ENCODE measurements around the gene NCAM1. TPM values are rescaled to one million over a fixed set of nuclear protein-coding genes. Genes with fewer than 3 reads are reported as not detected.

NCAM1 gene
- total RNA-seq, 4 donors from 2014 or later = 0.98 to 1.3 (median 1.2) TPM

DNA sequence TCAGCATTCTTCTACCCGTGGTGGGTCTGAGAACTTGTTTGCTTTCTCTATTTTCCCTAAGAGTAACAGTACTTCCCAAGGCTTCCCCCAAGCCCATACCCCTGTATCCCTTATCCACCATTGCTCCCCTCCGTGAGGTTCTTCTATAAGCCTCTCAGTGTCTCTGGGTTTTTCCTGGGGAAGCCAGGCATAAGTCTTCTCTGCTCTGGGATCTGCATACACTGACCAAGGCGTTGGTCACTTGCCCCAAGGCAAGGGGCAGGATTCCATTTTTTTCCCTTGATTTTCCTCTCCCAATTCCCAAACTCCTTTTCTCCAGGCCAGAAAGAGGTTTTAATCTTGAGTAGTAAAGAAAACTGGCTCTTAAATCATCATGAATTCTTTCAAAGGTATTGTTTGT, 27.2 kb upstream of the NCAM1 start:
- TF ChIP-seq, protein P1, sequence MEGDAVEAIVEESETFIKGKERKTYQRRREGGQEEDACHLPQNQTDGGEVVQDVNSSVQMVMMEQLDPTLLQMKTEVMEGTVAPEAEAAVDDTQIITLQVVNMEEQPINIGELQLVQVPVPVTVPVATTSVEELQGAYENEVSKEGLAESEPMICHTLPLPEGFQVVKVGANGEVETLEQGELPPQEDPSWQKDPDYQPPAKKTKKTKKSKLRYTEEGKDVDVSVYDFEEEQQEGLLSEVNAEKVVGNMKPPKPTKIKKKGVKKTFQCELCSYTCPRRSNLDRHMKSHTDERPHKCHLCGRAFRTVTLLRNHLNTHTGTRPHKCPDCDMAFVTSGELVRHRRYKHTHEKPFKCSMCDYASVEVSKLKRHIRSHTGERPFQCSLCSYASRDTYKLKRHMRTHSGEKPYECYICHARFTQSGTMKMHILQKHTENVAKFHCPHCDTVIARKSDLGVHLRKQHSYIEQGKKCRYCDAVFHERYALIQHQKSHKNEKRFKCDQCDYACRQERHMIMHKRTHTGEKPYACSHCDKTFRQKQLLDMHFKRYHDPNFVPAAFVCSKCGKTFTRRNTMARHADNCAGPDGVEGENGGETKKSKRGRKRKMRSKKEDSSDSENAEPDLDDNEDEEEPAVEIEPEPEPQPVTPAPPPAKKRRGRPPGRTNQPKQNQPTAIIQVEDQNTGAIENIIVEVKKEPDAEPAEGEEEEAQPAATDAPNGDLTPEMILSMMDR (IDR thresholded peaks at IDR 0.05; ENCODE audit: low read depth) = no peak

DNA sequence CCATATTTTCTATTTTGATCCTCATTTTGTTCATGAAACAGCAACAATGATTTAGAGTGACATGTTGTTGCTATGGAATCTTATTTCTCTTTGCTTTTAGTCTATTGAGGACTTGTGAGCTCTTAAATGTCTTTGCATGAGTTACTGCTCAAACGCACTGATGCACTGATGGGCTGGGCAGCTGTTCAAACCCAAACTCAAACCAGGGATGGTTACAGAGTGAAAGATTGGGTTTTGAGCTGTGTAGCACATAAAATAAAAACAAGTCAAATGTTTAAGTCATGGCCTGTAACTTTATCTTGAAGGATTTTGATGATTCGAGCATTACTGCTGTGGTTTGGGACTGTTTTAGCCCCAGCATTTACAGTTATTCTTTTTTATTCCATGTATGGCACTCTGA, 20.1 kb upstream of the NCAM1 start:
- TF ChIP-seq, protein P1 (IDR thresholded peaks at IDR 0.05; ENCODE audit: low read depth) = no peak

DNA sequence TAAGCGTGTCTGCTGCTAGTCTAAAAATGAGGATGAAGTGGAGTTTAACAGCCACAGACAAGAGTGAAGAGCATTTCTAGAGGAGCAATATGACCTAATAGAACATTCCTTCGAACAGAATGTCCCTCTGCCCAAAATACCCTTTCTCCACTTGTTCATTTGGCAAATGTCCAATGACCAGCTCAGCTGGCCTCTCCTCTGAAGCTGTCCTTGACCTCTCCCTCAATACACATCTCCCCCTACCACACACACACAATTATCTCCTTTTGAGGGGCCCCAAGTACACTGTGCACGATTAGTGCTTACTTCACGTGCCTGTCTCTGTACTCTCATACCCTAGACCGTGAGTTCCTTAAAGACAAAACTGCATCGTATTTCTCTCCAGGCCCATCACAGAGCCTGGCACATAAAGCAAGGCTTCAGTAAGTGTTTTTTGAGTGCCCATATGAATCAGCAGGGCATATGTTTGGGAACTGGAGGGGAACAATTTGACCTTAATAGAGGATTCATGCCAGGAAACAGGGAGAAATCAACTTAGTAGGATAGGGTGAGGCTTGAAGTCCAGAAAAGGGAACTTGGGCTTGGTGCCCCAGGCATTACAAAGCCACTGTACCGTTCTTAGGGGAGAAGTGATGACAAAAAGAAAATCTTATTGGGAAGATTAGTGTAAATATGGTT, 18.1 kb upstream of the NCAM1 start:
- TF ChIP-seq, protein P1 (IDR thresholded peaks at IDR 0.05; ENCODE audit: low read depth) = no peak

DNA sequence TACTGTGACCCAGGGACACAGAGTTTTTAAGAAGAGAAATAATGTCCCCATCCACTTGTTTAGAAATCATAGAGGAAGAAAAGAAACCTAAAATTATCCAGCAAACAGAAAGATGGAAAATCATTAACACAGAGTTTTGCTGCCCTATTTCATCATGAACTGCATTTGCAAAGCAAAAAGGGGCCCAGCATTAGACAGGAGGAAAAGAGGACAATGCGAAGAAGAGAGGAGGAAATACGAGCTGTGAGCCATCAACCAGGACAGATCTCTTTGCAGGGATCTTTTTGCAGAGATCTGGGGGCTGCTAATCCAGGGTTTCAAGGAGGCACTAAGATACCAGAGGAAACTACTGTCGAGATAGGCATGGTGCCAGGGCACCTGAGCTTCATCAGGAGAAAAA, 14.4 kb upstream of the NCAM1 start:
- TF ChIP-seq, protein P1 (IDR thresholded peaks at IDR 0.05; ENCODE audit: low read depth) = no peak

DNA sequence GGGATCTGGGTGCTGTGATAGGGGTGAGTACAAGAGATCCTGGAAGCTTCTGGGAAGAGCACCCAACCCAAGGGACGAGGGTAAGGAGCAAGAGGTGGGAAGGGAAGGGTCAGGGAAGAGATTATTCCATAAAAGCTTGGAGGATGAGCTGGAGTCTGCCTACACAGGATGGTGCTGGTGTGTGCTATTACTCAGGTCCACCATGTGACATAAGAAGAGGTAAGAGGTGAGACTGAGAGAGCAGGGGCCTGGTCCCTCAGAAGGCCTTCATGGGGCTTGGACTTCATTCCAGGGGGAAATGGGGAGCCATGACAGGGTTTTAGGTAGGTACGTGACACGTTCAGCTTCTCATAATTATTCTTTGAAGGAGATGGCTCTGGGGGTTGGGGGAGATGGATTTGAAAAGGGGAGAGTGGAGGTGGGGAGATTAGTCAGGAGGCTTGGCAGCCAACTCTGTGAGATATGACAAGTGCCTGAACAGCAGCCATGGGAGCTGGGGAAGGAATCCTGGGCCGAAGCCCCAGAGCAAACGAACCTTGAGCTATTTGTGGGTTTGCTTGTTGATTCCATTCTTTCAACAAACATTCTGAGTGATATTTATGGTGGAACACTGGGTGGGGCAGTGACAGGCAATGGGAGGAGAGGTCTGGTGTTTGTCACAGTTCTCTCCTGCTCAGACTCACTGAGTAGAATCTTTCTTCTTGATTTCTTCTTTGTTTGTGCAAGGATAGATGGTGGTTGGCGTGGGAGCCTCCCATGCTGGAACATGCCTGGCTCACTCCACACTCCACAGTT, 11.2 kb upstream of the NCAM1 start:
- TF ChIP-seq, protein P1 (IDR thresholded peaks at IDR 0.05; ENCODE audit: low read depth) = no peak

DNA sequence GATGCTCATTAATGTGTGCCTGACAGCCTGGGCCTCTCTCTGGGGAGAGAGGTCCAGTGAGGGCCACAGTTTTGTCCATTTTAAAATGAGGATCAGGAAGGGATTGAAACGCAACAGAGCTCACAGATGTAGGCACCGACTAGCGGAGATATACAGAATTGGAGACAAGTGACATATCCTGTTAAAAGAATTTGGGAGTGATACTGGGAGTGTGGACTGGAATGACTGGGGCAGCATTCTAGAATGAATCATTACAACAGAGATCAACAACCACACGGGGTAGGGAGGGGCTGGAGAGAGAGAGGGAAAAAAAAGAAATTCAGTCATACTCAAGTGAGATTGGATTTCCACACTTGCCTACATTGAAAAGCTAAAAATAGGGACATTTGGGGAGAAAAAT, 2.5 kb upstream of the NCAM1 start:
- TF ChIP-seq, protein P1 (IDR thresholded peaks at IDR 0.05; ENCODE audit: low read depth) = no peak

DNA sequence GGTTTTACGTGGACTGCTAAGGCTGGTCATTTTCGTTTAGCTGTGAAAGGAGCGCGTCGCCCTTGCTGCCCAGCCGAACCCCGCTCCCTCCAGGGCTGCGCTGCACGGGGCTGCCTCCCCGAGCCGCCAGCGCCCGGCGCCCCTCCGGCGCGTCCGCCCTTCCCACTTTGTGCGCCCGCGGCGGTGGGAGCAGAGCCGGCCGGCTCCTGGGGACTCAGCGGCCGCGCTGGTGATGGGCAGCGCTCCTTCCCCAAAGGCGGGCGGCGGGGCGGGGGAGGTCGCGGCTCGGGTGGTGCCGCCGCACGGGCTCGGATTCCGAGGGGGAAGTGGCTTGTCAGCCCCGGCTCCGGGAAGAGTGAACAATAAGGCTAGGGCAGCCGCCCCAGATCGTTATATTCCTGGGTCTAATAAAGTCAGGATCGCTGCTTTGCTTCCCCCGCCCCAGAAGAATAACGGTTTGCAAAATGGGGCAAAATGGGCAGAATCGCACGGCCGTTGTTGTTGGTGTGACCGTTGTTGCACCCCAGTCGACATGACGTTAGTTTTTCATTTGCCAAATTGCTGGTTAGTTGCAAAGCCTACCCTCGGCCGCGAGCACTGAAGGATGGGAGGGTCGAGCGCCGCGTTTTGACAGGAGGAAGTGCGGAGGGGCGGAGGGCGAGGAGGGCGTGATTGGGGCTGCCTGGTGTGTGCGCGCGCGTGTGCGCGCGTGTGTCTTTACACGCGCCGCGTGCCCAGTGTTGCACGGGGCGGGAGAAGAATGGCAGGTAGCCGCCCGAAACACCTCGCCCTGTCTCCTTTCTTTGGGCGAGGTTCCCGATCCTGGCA, 745 bp downstream of the NCAM1 start:
- TF ChIP-seq, protein P1 (IDR thresholded peaks at IDR 0.05; ENCODE audit: low read depth) = no peak
